Transverse colon (tissue), 4 donors: ENCODE results near the gene PPM1L.

Experiments
- CTCF ChIP-seq, 5 experiments: fragments of 200-600 bp in 3 of 5; fragments of 450-650 bp in 2 of 5; sonication (generic) in 3 of 5; IDR thresholded peaks; 1 replicate in 2 of 5; 2 replicates in 3 of 5; pipeline ENCODE4 v1.5.1; 2016 to 2017; ENCODE audit warnings: antibody characterized with exemption in 5 of 5, inconsistent platforms in 3 of 5, mild to moderate bottlenecking in 2 of 5, moderate library complexity in 1 of 5
- POLR2A ChIP-seq: fragments of 450-650 bp; IDR thresholded peaks from one replicate; pipeline ENCODE4 v1.6.1; 2016; ENCODE audit warnings: antibody characterized with exemption, mild to moderate bottlenecking, moderate library complexity
- POLR2AphosphoS5 ChIP-seq, 3 donors: sonication (generic); formaldehyde crosslinking; IDR thresholded peaks; one replicate each; pipeline ENCODE4 v1.6.1; 2016; ENCODE audit warnings: antibody characterized with exemption in 3 of 3

- no peak for TF ChIP-seq CTCF (IDR thresholded peaks at IDR 0.05)
- no peak for TF ChIP-seq POLR2AphosphoS5 (IDR thresholded peaks at IDR 0.05)
- no peak for TF ChIP-seq POLR2A
These were observed 163.9 kb downstream of the PPM1L start for GRCh38 chr3:160919942-160920341.
